Keratinocyte (primary cell): ENCODE data around the gene FCER2.

Experiments used
- EZH2 ChIP-seq: IDR thresholded peaks from one replicate; pipeline ENCODE4 v1.6.1; 2012; ENCODE audit warnings: inconsistent platforms, mild to moderate bottlenecking, low read length, moderate library complexity
- TF ChIP-seq, protein P1 (sequence below), 3 experiments: IDR thresholded peaks in 1 of 3; conservative IDR thresholded peaks in 1 of 3; optimal IDR thresholded peaks in 1 of 3; 2 replicates in 2 of 3; 3 replicates in 1 of 3; pipeline versions ENCODE3 to v1.5.1; 2011; ENCODE audit warnings: low read length in 3 of 3, mild to moderate bottlenecking in 3 of 3, moderate library complexity in 2 of 3, control low read depth in 1 of 3, inconsistent platforms in 1 of 3; ENCODE audit not compliant: insufficient read depth in 2 of 3; ENCODE audit errors: extremely low read depth in 1 of 3

DNA sequence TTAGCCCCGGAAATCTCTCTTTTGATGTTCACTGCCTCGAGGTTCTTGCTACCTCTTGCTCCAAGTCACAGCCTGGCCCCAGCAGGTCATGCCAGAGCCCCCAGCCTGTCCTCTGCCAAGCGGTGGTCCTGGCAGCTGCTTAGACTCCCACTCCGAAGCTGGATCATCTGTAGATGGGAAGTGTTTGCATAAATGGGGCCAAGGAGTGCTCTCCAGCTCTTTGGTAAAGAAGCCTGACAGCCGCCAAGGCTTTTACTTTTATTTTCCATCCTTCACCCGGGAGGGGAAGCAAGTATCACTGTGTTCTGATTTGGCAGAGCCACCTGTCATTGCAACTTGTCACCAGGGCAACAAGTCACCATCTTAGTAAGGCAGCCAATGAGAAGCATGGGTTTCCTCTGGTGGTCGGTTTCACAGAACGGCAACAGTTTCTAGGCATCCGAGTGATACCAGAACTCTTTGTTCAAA is 43.7 kb downstream of the FCER2 start:
- TF ChIP-seq EZH2 = no peak
- TF ChIP-seq, protein P1, sequence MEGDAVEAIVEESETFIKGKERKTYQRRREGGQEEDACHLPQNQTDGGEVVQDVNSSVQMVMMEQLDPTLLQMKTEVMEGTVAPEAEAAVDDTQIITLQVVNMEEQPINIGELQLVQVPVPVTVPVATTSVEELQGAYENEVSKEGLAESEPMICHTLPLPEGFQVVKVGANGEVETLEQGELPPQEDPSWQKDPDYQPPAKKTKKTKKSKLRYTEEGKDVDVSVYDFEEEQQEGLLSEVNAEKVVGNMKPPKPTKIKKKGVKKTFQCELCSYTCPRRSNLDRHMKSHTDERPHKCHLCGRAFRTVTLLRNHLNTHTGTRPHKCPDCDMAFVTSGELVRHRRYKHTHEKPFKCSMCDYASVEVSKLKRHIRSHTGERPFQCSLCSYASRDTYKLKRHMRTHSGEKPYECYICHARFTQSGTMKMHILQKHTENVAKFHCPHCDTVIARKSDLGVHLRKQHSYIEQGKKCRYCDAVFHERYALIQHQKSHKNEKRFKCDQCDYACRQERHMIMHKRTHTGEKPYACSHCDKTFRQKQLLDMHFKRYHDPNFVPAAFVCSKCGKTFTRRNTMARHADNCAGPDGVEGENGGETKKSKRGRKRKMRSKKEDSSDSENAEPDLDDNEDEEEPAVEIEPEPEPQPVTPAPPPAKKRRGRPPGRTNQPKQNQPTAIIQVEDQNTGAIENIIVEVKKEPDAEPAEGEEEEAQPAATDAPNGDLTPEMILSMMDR (optimal IDR thresholded peaks at IDR 0.05 in 1 of 3, IDR thresholded peaks at IDR 0.05 in 1 of 3, conservative IDR thresholded peaks at IDR 0.05 in 1 of 3; ENCODE audit: extremely low read depth in 1 of 3, insufficient read depth in 2 of 3, low read length in 3 of 3) = no peak
